H1 (cell line): ENCODE measurements around the gene YBX2. TPM values are rescaled to one million over a fixed set of nuclear protein-coding genes. Genes with fewer than 3 reads are reported as not detected.

ENCODE experiments used
- CTCF ChIA-PET: fragments of 300-600 bp; sonication (Branson Sonifier 250); formaldehyde crosslinking; loops from one replicate; lab custom pipeline; 2021; ENCODE audit not compliant: partially characterized antibody; lab: Charles Lee
- POLR2A ChIA-PET: fragments of 300-600 bp; sonication (Branson Sonifier 250); formaldehyde crosslinking; loops from one replicate; lab custom pipeline; 2021; ENCODE audit warnings: inconsistent platforms; ENCODE audit not compliant: partially characterized antibody; lab: Charles Lee
- DNase-seq, 2 experiments: peaks; one replicate each; pipeline versions ENCODE4 v3.0.0 to v3.0.0-alpha.2; 2010 to 2022; ENCODE audit warnings: low spot score in 2 of 2, low read depth in 1 of 2, mixed read lengths in 1 of 2
- FAIRE-seq: peaks from 2 replicates; lab custom pipeline; 2011; peaks lifted over from hg19 to GRCh38; lab: Jason Lieb, UNC
- H2AFZ ChIP-seq: 2 replicates; pipeline ENCODE4 v1.8.1; 2012; ENCODE audit warnings: low read length, inconsistent platforms
- H2AK5ac ChIP-seq: 2 replicates; pipeline ENCODE4 v1.6.1; 2013; ENCODE audit warnings: low read depth, low read length
- H2BK120ac ChIP-seq: replicated peaks from 2 replicates; pipeline ENCODE3; 2013; ENCODE audit warnings: low read depth, low read length, inconsistent platforms
- H2BK12ac ChIP-seq: 2 replicates; pipeline ENCODE4 v1.6.1; 2013; ENCODE audit warnings: low read depth, low read length
- H2BK15ac ChIP-seq: 2 replicates; pipeline ENCODE4 v1.6.1; 2013; ENCODE audit warnings: low read length
- H2BK20ac ChIP-seq: 2 replicates; pipeline ENCODE4 v1.6.1; 2013; ENCODE audit warnings: low read length
- H2BK5ac ChIP-seq: 2 replicates; pipeline ENCODE4 v1.6.1; 2013; ENCODE audit warnings: low read depth, low read length
- H3K14ac ChIP-seq: 2 replicates; pipeline ENCODE4 v1.6.1; 2013; ENCODE audit warnings: inconsistent platforms; ENCODE audit not compliant: insufficient read length
- H3K18ac ChIP-seq: 2 replicates; pipeline ENCODE4 v1.6.1; 2013; ENCODE audit warnings: low read length; ENCODE audit errors: extremely low read depth
- H3K23ac ChIP-seq: 2 replicates; pipeline ENCODE4 v1.6.1; 2013; ENCODE audit warnings: inconsistent platforms; ENCODE audit not compliant: insufficient read length
- H3K23me2 ChIP-seq: 2 replicates; pipeline ENCODE4 v1.6.1; 2013; ENCODE audit warnings: low read depth, low read length
- H3K27ac ChIP-seq: 2 replicates; pipeline ENCODE4 v1.6.1; 2011; ENCODE audit warnings: low read depth, low read length, inconsistent platforms
- H3K27me3 ChIP-seq, 4 experiments: replicated peaks in 1 of 4; 1 replicate in 1 of 4; 2 replicates in 3 of 4; pipeline versions ENCODE4 v1.6.1 to v1.8.1; 2011 to 2013; ENCODE audit warnings: low read length in 3 of 4, mild to moderate bottlenecking in 3 of 4, inconsistent platforms in 2 of 4, mixed read lengths in 2 of 4, moderate library complexity in 1 of 4; ENCODE audit not compliant: control insufficient read depth in 3 of 4, insufficient read depth in 3 of 4; ENCODE audit errors: extremely low read depth in 1 of 4
- H3K36me3 ChIP-seq, 4 experiments: 2 replicates each; pipeline versions ENCODE4 v1.6.1 to v1.8.1; 2011 to 2013; ENCODE audit warnings: mild to moderate bottlenecking in 4 of 4, low read length in 3 of 4, moderate library complexity in 2 of 4, control low read depth in 1 of 4, inconsistent platforms in 1 of 4; ENCODE audit not compliant: insufficient read depth in 4 of 4, control insufficient read depth in 2 of 4
- H3K4ac ChIP-seq: replicated peaks from 2 replicates; pipeline ENCODE3; 2013; ENCODE audit warnings: low read length, low read depth, mixed read lengths, inconsistent platforms; ENCODE audit not compliant: insufficient read length
- H3K4me1 ChIP-seq, 4 experiments: replicated peaks in 1 of 4; 1 replicate in 1 of 4; 2 replicates in 3 of 4; pipeline versions ENCODE4 v1.6.1 to v1.8.1; 2011 to 2013; ENCODE audit warnings: low read length in 3 of 4, inconsistent platforms in 2 of 4, mixed read lengths in 1 of 4; ENCODE audit not compliant: insufficient read depth in 4 of 4, control insufficient read depth in 3 of 4
- H3K4me2 ChIP-seq, 2 experiments: 2 replicates each; pipeline versions ENCODE4 v1.6.1 to v1.8.1; 2011 to 2013; ENCODE audit warnings: low read depth in 2 of 2, low read length in 2 of 2, control low read depth in 1 of 2, inconsistent platforms in 1 of 2, mild to moderate bottlenecking in 1 of 2; ENCODE audit not compliant: insufficient read depth in 1 of 2
- H3K4me3 ChIP-seq, 4 experiments: fragments of 200-600, 300-600 bp in 1 of 4; sonication (generic), shearing (Covaris generic), sonication (Bioruptor Twin) in 1 of 4; 2 replicates each; pipeline versions ENCODE4 v1.5.1 to v1.8.1; 2011 to 2016; ENCODE audit warnings: low read length in 4 of 4, low read depth in 3 of 4, control low read depth in 2 of 4, inconsistent platforms in 2 of 4, mild to moderate bottlenecking in 2 of 4, mixed read lengths in 1 of 4, moderate library complexity in 1 of 4; ENCODE audit not compliant: insufficient read depth in 2 of 4; ENCODE audit errors: extremely low read depth in 1 of 4
- H3K56ac ChIP-seq: replicated peaks from 2 replicates; pipeline ENCODE3; 2013; ENCODE audit warnings: low read depth, mild to moderate bottlenecking, mixed read lengths, low read length, inconsistent platforms; ENCODE audit not compliant: insufficient read length
- H3K79me1 ChIP-seq: 2 replicates; pipeline ENCODE4 v1.6.1; 2013; ENCODE audit warnings: low read depth, low read length, control low read depth
- H3K79me2 ChIP-seq, 2 experiments: 2 replicates each; pipeline versions ENCODE4 v1.6.1 to v1.8.1; 2012 to 2013; ENCODE audit warnings: low read length in 2 of 2, mild to moderate bottlenecking in 2 of 2, inconsistent platforms in 1 of 2; ENCODE audit not compliant: insufficient read depth in 2 of 2, control insufficient read depth in 1 of 2
- H3K9ac ChIP-seq, 4 experiments: replicated peaks in 1 of 4; 1 replicate in 1 of 4; 2 replicates in 3 of 4; pipeline versions ENCODE4 v1.6.1 to v1.8.1; 2011 to 2013; ENCODE audit warnings: low read depth in 3 of 4, low read length in 3 of 4, control low read depth in 2 of 4, mild to moderate bottlenecking in 2 of 4, moderate library complexity in 2 of 4, inconsistent platforms in 1 of 4; ENCODE audit errors: extremely low read depth in 1 of 4
- H3K9me3 ChIP-seq, 2 experiments: 2 replicates each; pipeline versions ENCODE4 v1.6.1 to v1.8.1; 2012 to 2013; ENCODE audit warnings: mild to moderate bottlenecking in 2 of 2, moderate library complexity in 2 of 2, control low read depth in 1 of 2, inconsistent platforms in 1 of 2, low read depth in 1 of 2, low read length in 1 of 2, mixed read lengths in 1 of 2; ENCODE audit not compliant: insufficient read depth in 2 of 2
- H4K20me1 ChIP-seq, 2 experiments: replicated peaks in 1 of 2; 2 replicates each; pipeline versions ENCODE3 to v1.8.1; 2011 to 2013; ENCODE audit warnings: inconsistent platforms in 2 of 2, low read length in 2 of 2, mild to moderate bottlenecking in 1 of 2; ENCODE audit not compliant: insufficient read depth in 2 of 2, control insufficient read depth in 1 of 2
- H4K5ac ChIP-seq: 2 replicates; pipeline ENCODE4 v1.6.1; 2013; ENCODE audit warnings: low read length, low read depth, mixed read lengths, inconsistent platforms; ENCODE audit not compliant: insufficient read length
- H4K8ac ChIP-seq: 2 replicates; pipeline ENCODE4 v1.8.0; 2013; ENCODE audit warnings: mild to moderate bottlenecking, moderate library complexity, low read length, inconsistent platforms; ENCODE audit not compliant: insufficient read depth; ENCODE audit errors: extremely low read depth
- H4K91ac ChIP-seq: replicated peaks from 2 replicates; pipeline ENCODE3; 2013; ENCODE audit warnings: low read length, mixed read lengths, inconsistent platforms; ENCODE audit not compliant: insufficient read length
- BRCA1 ChIP-seq: IDR thresholded peaks from 2 replicates; pipeline ENCODE4 v1.6.1; 2012; ENCODE audit warnings: low read depth, low read length, improper control_type of control experiment
- CHD2 ChIP-seq: IDR thresholded peaks from 2 replicates; pipeline ENCODE4 v1.6.1; 2012; ENCODE audit warnings: low read length, improper control_type of control experiment
- GABPA ChIP-seq: IDR thresholded peaks from 2 replicates; pipeline ENCODE4 v1.6.1; 2011; ENCODE audit warnings: mild to moderate bottlenecking, low read length, moderate library complexity, borderline replicate concordance; ENCODE audit not compliant: insufficient read depth
- GTF2F1 ChIP-seq: IDR thresholded peaks from 2 replicates; pipeline ENCODE4 v1.6.1; 2012; ENCODE audit warnings: low read depth, low read length, improper control_type of control experiment, borderline replicate concordance
- KDM1A ChIP-seq: fragments of 200-600, 300-600 bp; sonication (generic); IDR thresholded peaks from 2 replicates; pipeline ENCODE4 v1.7.1; 2016; ENCODE audit warnings: mild to moderate bottlenecking, low read length, borderline replicate concordance
- POU5F1 ChIP-seq: IDR thresholded peaks from 2 replicates; pipeline ENCODE4 v1.6.1; 2011; ENCODE audit warnings: low read depth, mild to moderate bottlenecking, low read length, moderate library complexity
- RBBP5 ChIP-seq: IDR thresholded peaks from 2 replicates; pipeline ENCODE4 v1.7.1; 2012; ENCODE audit warnings: low read depth, mild to moderate bottlenecking, inconsistent platforms, low read length, moderate library complexity, borderline replicate concordance
- WGBS, 2 experiments: shearing (Covaris generic) in 1 of 2; methylation state at CpG; one replicate each; pipeline versions ENCODE4 v1.1.6 to v1.1.7; 2013 to 2015; ENCODE audit warnings: low lambda C conversion rate in 2 of 2, mixed read lengths in 2 of 2, inconsistent platforms in 1 of 2, low coverage in 1 of 2, missing lambda C conversion rate in 1 of 2; ENCODE audit not compliant: insufficient replicate concordance in 2 of 2, insufficient coverage in 1 of 2, insufficient read length in 1 of 2; ENCODE audit errors: extremely low coverage in 1 of 2, missing lambda C conversion rate in 1 of 2; 5-methylcytosine and 5-hydroxymethylcytosine counted together
- polyA plus RNA-seq, 7 experiments: library from polyadenylated mRNA; depleted of rRNA in 3 of 7; stranded (reverse) in 5 of 7; unstranded in 2 of 7; fragments of >200 nt in 5 of 7; fragments of 200-250 nt in 2 of 7; gene quantifications; 1 replicate in 5 of 7; 2 replicates in 1 of 7; 4 replicates in 1 of 7; pipeline versions ENCODE4 v1.2.1 to v1.2.3, GENCODE V29; 2011 to 2013; ENCODE audit warnings: missing spikeins in 2 of 7, mixed read lengths in 2 of 7
- total RNA-seq: library from RNA; stranded (reverse); fragmentation: NEBNext Ultra II Directional; extraction: Animal tissue kit (Norgen Biotek cat#: 25700); gene quantifications from 2 replicates; pipeline ENCODE4 v1.2.1, GENCODE V29; 2021

Gene YBX2
- total and polyA plus RNA-seq, 2 of the 8 experiments (the other 6 are each of a cell fraction or from before 2014, with no cell fraction given), result 19.2 to 30.5 TPM

GRCh38 chr17:7282752-7283321 is 11.6 kb downstream of the YBX2 start:
- no peak overlapping the region for H2AFZ ChIP-seq
- H3K14ac ChIP-seq, result no peak overlapping the region
- H2BK15ac ChIP-seq, result peak overlapping the region; percentile 72; the same call in 1 of the 2 replicates
- no peak overlapping the region for H3K27ac ChIP-seq
- H4K91ac ChIP-seq, result no peak overlapping the region
- no peak for FAIRE-seq
- no peak overlapping the region for H4K5ac ChIP-seq
- WGBS, 2 experiments, result 78% methylated on average over 6 of the region's 6 CpGs; no CpG with 5 or more reads in 1 of the 2 experiments
- H2BK20ac ChIP-seq, result no peak overlapping the region
- H3K56ac ChIP-seq, result no peak overlapping the region
- no peak overlapping the region for H3K4ac ChIP-seq
- no peaks in the 10 kb centered on the region for H3K79me2 ChIP-seq
- H3K4me2 ChIP-seq, result peak overlapping the region; percentile 45 to 100
- H3K4me3 ChIP-seq, result peak overlapping the region; percentile 76 to 83 (median 78); a peak in 7 of 8 replicates
- no peak for DNase-seq
- peaks cover 0 to 6% (median 3%) of the 10 kb centered on the region in 4 experiments; a peak in 3 of 8 replicates for H3K36me3 ChIP-seq
- ChIA-PET CTCF (interaction anchor here (0.5 to 4.8 kb wide), 12 partner anchors 9 to 278 kb away, joined by 3 to 46 read pairs (median 5); partner anchors contain the start of genes ACAP1 and GABARAP), POLR2A (interaction anchor here (0.6 to 7.7 kb wide), 22 partner anchors 8 to 291 kb away, joined by 3 to 94 read pairs (median 6); partner anchors contain the start of genes ACADVL, CLDN7, CTDNEP1 and DLG4)
- H2BK120ac ChIP-seq, result no peak overlapping the region
- no peak overlapping the region for H3K23ac ChIP-seq
- H3K18ac ChIP-seq, result no peak overlapping the region
- H3K9me3 ChIP-seq, result no peaks in the 10 kb centered on the region
- peaks cover 0 to 7% of the 10 kb centered on the region in 2 experiments for H4K20me1 ChIP-seq
- no peaks in the 10 kb centered on the region for H3K79me1 ChIP-seq
- H2AK5ac ChIP-seq, result no peak overlapping the region
- H3K4me1 ChIP-seq, result peaks cover 0 to 20% (median 8%) of the 10 kb centered on the region in 4 experiments; a peak in 5 of 7 replicates
- TF ChIP-seq KDM1A, result peak; percentile 66; the same call in 1 of the 2 replicates
- no peak for TF ChIP-seq BRCA1
- TF ChIP-seq GTF2F1, result no peak
- TF ChIP-seq CHD2, result no peak
- TF ChIP-seq GABPA, result no peak
- no peak for TF ChIP-seq POU5F1
- no peak for TF ChIP-seq RBBP5
- peaks cover 0 to 13% (median 7%) of the 10 kb centered on the region in 4 experiments; a peak in 6 of 7 replicates for H3K27me3 ChIP-seq
- H2BK5ac ChIP-seq, result no peak overlapping the region
- no peak overlapping the region; the same call in 1 of the 2 replicates for H4K8ac ChIP-seq
- no peak overlapping the region for H2BK12ac ChIP-seq
- H3K23me2 ChIP-seq, result peaks cover 11% of the 10 kb centered on the region
- H3K9ac ChIP-seq, result peak overlapping the region in 1 of 4 experiments; percentile 67; a peak in 1 of 7 replicates
